ENCODE results near the gene CD68.

GRCh38 chr17:7551396-7551795 is 28.0 kb upstream of the CD68 start:
- TF ChIP-seq CTCF (IDR thresholded peaks at IDR 0.05) (no peak), POLR2A (IDR thresholded peaks at IDR 0.05) (no peak)
